CD14-positive monocyte (primary cell): ENCODE measurements around the gene SP9. TPM values are rescaled to one million over a fixed set of nuclear protein-coding genes. Genes with fewer than 3 reads are reported as not detected.
A peak's percentile ranks its signal among the peaks of the same experiment; 100 is the strongest.

Source experiments
- DNase-seq, 3 donors: peaks; one replicate each; pipeline ENCODE4 v3.0.0-alpha.2; 2011 to 2022
- H2AFZ ChIP-seq: 2 replicates; pipeline ENCODE4 v1.6.0; 2012; ENCODE audit warnings: mild to moderate bottlenecking, low read depth, low read length, inconsistent platforms; ENCODE audit not compliant: insufficient read depth, poor library complexity, severe bottlenecking
- H3K27ac ChIP-seq, 2 donors: 1 replicate in 1 of 2; 2 replicates in 1 of 2; pipeline ENCODE4 v1.5.1; 2012 to 2013; ENCODE audit warnings: low read length in 2 of 2, control low read depth in 1 of 2, inconsistent platforms in 1 of 2, low read depth in 1 of 2, mild to moderate bottlenecking in 1 of 2
- H3K27me3 ChIP-seq, 2 donors: one replicate each; pipeline versions ENCODE4 v1.6.0 to v1.6.1; 2011 to 2013; ENCODE audit warnings: low read length in 2 of 2; ENCODE audit not compliant: control insufficient read depth in 2 of 2, insufficient read depth in 2 of 2
- H3K36me3 ChIP-seq, 2 donors: replicated peaks in 1 of 2; 1 replicate in 1 of 2; 2 replicates in 1 of 2; pipeline versions ENCODE4 v1.5.1 to v1.6.1; 2012 to 2013; ENCODE audit warnings: low read length in 2 of 2, control low read depth in 1 of 2, inconsistent platforms in 1 of 2, mild to moderate bottlenecking in 1 of 2; ENCODE audit not compliant: insufficient read depth in 2 of 2, control insufficient read depth in 1 of 2
- H3K4me1 ChIP-seq, 2 donors: 1 replicate in 1 of 2; 2 replicates in 1 of 2; pipeline versions ENCODE4 v1.5.1 to v1.6.1; 2012 to 2013; ENCODE audit warnings: low read length in 2 of 2, control low read depth in 1 of 2, inconsistent platforms in 1 of 2, mild to moderate bottlenecking in 1 of 2, moderate library complexity in 1 of 2; ENCODE audit not compliant: insufficient read depth in 2 of 2, control insufficient read depth in 1 of 2
- H3K4me2 ChIP-seq: replicated peaks from 2 replicates; pipeline ENCODE3; 2012; ENCODE audit warnings: low read length, moderate library complexity, mild to moderate bottlenecking; ENCODE audit not compliant: poor library complexity, severe bottlenecking; ENCODE audit errors: extremely low read depth
- H3K4me3 ChIP-seq, 3 experiments: fragments of 200-600 bp in 1 of 3; sonication (generic) in 1 of 3; replicated peaks in 1 of 3; 1 replicate in 2 of 3; 2 replicates in 1 of 3; pipeline ENCODE4 v1.5.1; 2011 to 2013; ENCODE audit warnings: low read length in 3 of 3, mild to moderate bottlenecking in 3 of 3, control low read depth in 2 of 3, low read depth in 2 of 3, inconsistent platforms in 1 of 3, moderate library complexity in 1 of 3
- H3K79me2 ChIP-seq: 2 replicates; pipeline ENCODE4 v1.6.0; 2012; ENCODE audit warnings: mild to moderate bottlenecking, control low read depth, inconsistent platforms, low read length, moderate library complexity; ENCODE audit not compliant: insufficient read depth
- H3K9ac ChIP-seq: 2 replicates; pipeline ENCODE4 v1.6.0; 2017; ENCODE audit warnings: low read length, mild to moderate bottlenecking; ENCODE audit not compliant: insufficient read depth, poor library complexity, severe bottlenecking
- H3K9me3 ChIP-seq, 2 donors: replicated peaks in 1 of 2; 1 replicate in 1 of 2; 2 replicates in 1 of 2; pipeline versions ENCODE4 v1.5.1 to v1.6.1; 2012 to 2013; ENCODE audit warnings: low read length in 2 of 2, control low read depth in 1 of 2; ENCODE audit not compliant: control insufficient read depth in 1 of 2, insufficient read depth in 1 of 2
- H4K20me1 ChIP-seq: 2 replicates; pipeline ENCODE4 v1.6.0; 2012; ENCODE audit warnings: mild to moderate bottlenecking, low read length, control low read depth, moderate library complexity; ENCODE audit not compliant: insufficient read depth
- H3K27ac Mint-ChIP-seq, 7 donors: one replicate each; pipeline ENCODE4 v1.8.0; 2020; ENCODE audit warnings: mild to moderate bottlenecking in 7 of 7, mixed read lengths in 7 of 7, moderate library complexity in 6 of 7, inconsistent platforms in 2 of 7
- H3K27me3 Mint-ChIP-seq, 3 donors: one replicate each; pipeline ENCODE4 v1.8.0; 2021 to 2022; ENCODE audit warnings: low read depth in 3 of 3, mild to moderate bottlenecking in 3 of 3, mixed read lengths in 3 of 3, moderate library complexity in 3 of 3, inconsistent platforms in 1 of 3
- H3K36me3 Mint-ChIP-seq, 2 donors: one replicate each; pipeline ENCODE4 v1.8.0; 2020; ENCODE audit warnings: mixed read lengths in 2 of 2, inconsistent platforms in 1 of 2, mild to moderate bottlenecking in 1 of 2
- H3K4me1 Mint-ChIP-seq: one replicate; pipeline ENCODE4 v1.8.0; 2020; ENCODE audit warnings: mild to moderate bottlenecking, mixed read lengths
- H3K4me3 Mint-ChIP-seq, 2 donors: one replicate each; pipeline ENCODE4 v1.8.0; 2020; ENCODE audit warnings: mild to moderate bottlenecking in 2 of 2, mixed read lengths in 2 of 2, moderate library complexity in 1 of 2
- H3K9me3 Mint-ChIP-seq, 7 donors: one replicate each; pipeline ENCODE4 v1.8.0; 2020 to 2022; ENCODE audit warnings: mixed read lengths in 7 of 7, mild to moderate bottlenecking in 6 of 7, moderate library complexity in 6 of 7, inconsistent platforms in 2 of 7
- CTCF ChIP-seq: fragments of 200-600 bp; IDR thresholded peaks from one replicate; pipeline ENCODE4 v1.8.0; 2022; ENCODE audit warnings: antibody characterized with exemption, mild to moderate bottlenecking
- WGBS: methylation state at CpG from one replicate; pipeline ENCODE4 v1.1.5; 2013; ENCODE audit warnings: missing lambda C conversion rate; ENCODE audit not compliant: insufficient coverage; 5-methylcytosine and 5-hydroxymethylcytosine counted together
- intact Hi-C, 2 donors: fragments of 100-400 bp; cut with micrococcal nuclease; formaldehyde crosslinking; loops; one replicate each; pipeline versions ENCODE4 v1.15.0 to v1.15.1; 2023
- polyA plus RNA-seq, 3 donors: library from polyadenylated mRNA; depleted of rRNA in 1 of 3; unstranded in 2 of 3; stranded (reverse) in 1 of 3; fragments of 300-500 nt in 2 of 3; fragments of >200 nt in 1 of 3; fragmentation: Illumina TruSeq in 2 of 3; gene quantifications; 1 replicate in 2 of 3; 2 replicates in 1 of 3; pipeline ENCODE4 v1.2.3, GENCODE V29; 2012 to 2021

Gene SP9
- polyA plus RNA-seq, 3 donors: not detected

GRCh38 chr2:174341293-174341994, 6.7 kb downstream of the SP9 start:
- H3K9ac ChIP-seq: no peak overlapping the region
- WGBS: under 1% methylated on average over 25 of the region's 31 CpGs

More at GRCh38 chr2:174341293-174341994, 6.7 kb downstream of the SP9 start:
- H2AFZ ChIP-seq: no peak overlapping the region
- H3K4me1 ChIP-seq: peaks cover 47 to 57% of the 10 kb centered on the region in 2 donors
- H3K4me1 Mint-ChIP-seq: peaks cover 56% of the 10 kb centered on the region
- peak overlapping the region in 1 of 3 experiments; percentile 52 for H3K4me3 ChIP-seq
- no peaks in the 10 kb centered on the region for H3K36me3 ChIP-seq
- H3K27me3 ChIP-seq: peaks cover 89 to 97% of the 10 kb centered on the region in 2 donors
- H3K36me3 Mint-ChIP-seq: peaks cover 4 to 16% of the 10 kb centered on the region in 2 donors
- intact Hi-C loops: loop anchor here (2.0 to 10.0 kb wide), 3 partner anchors 184 to 939 kb away; no protein-coding TSS in a partner anchor
- H3K79me2 ChIP-seq: no peaks in the 10 kb centered on the region
- H3K4me3 Mint-ChIP-seq: peak overlapping the region; percentile 62 to 87
- H3K27me3 Mint-ChIP-seq: peaks cover 83 to 94% (median 90%) of the 10 kb centered on the region in 3 donors
- DNase-seq: peak; percentile 81 to 88 (median 83)
- peaks cover 0 to 32% (median 14%) of the 10 kb centered on the region in 7 donors for H3K9me3 Mint-ChIP-seq
- H3K27ac ChIP-seq: no peak overlapping the region
- H4K20me1 ChIP-seq: peaks cover 8% of the 10 kb centered on the region
- peak overlapping the region in 1 of 7 donors; percentile 58 for H3K27ac Mint-ChIP-seq
- peaks cover 0 to 35% of the 10 kb centered on the region in 2 donors for H3K9me3 ChIP-seq
- H3K4me2 ChIP-seq: peak overlapping the region; percentile 58
- TF ChIP-seq CTCF: peak; percentile 99
